Cardiac septum (tissue), 1 donor: ENCODE measurements around the gene GP1BB. TPM values are rescaled to one million over a fixed set of nuclear protein-coding genes. Genes with fewer than 3 reads are reported as not detected.

Experiments used
- DNase-seq: peaks from one replicate; pipeline ENCODE4 v3.0.0-alpha.2; 2020; ENCODE audit warnings: low spot score
- intact Hi-C: fragments of 100-400 bp; cut with DNase I; formaldehyde crosslinking; loops from one replicate; pipeline ENCODE4 v1.14.0; 2022
- total RNA-seq: library from RNA; stranded (reverse); fragmentation: NEBNext Ultra II Directional; extraction: Animal tissue kit (Norgen Biotek cat#: 25700); gene quantifications from one replicate; pipeline ENCODE4 v1.2.1, GENCODE V29; 2021
- donor health status: DM: no; HTN: no; CAD: no.

The GP1BB gene
- total RNA-seq, 1 donor from 2014 or later, result 5.5 TPM

- intact Hi-C loops, result no loop called here
- no peak for DNase-seq
Observed at GRCh38 chr22:19772422-19772672, 49.0 kb downstream of the GP1BB start.

- no peak for DNase-seq
- intact Hi-C loops, result no loop called here
Observed at GRCh38 chr22:19772673-19773469, 49.5 kb downstream of the GP1BB start.

GRCh38 chr22:19773470-19774040 is 50.2 kb downstream of the GP1BB start:
- intact Hi-C loops, result no loop called here
- no peak for DNase-seq

Other genes with a start within 250 kb of the GP1BB start
- 36.2 TPM for gene UFD1, start 244.3 kb upstream of the GP1BB start, total RNA-seq
- gene CDC45, start 243.6 kb upstream of the GP1BB start, total RNA-seq, result not detected
- 9.3 TPM for gene CLDN5, start 199.1 kb upstream of the GP1BB start, total RNA-seq
- 191 TPM for gene SEPTIN5, start 9.0 kb upstream of the GP1BB start, total RNA-seq
- 0.48 TPM for gene TBX1, start 37.2 kb downstream of the GP1BB start, total RNA-seq
- 2.0 TPM for gene GNB1L, start 131.3 kb downstream of the GP1BB start, total RNA-seq
- gene RTL10, start 131.3 kb downstream of the GP1BB start, total RNA-seq, result 6.3 TPM
- gene COMT, start 218.2 kb downstream of the GP1BB start, total RNA-seq, result 97.1 TPM
- gene TXNRD2, start 218.3 kb downstream of the GP1BB start, total RNA-seq, result 33.3 TPM